K562 (cell line): ENCODE results near the gene TMEM208. TPM values are rescaled to one million over a fixed set of nuclear protein-coding genes. Genes with fewer than 3 reads are reported as not detected.

Source experiments
- POLR2G ChIP-seq: fragments of 200-400 bp; formaldehyde crosslinking; IDR thresholded peaks from 2 replicates; pipeline ENCODE4 v1.6.1; 2017; ENCODE audit warnings: low read depth, mild to moderate bottlenecking, antibody characterized with exemption, low read length, moderate library complexity
- RBFOX2 ChIP-seq: fragments of 200-400 bp; formaldehyde crosslinking; IDR thresholded peaks from 2 replicates; pipeline ENCODE4 v1.6.1; 2017; ENCODE audit warnings: low read depth, mild to moderate bottlenecking, low read length, moderate library complexity
- ZNF165 ChIP-seq: fragments of 250-450 bp; sonication (Bioruptor Pico); IDR thresholded peaks from 2 replicates; pipeline ENCODE4 v1.4.0; 2020; ENCODE audit warnings: borderline replicate concordance
- polyA plus RNA-seq, 8 experiments: library from polyadenylated mRNA; depleted of rRNA in 4 of 8; stranded (reverse) in 5 of 8; unstranded in 3 of 8; fragments of >200 nt; fragmentation: Nextera tagmentation in 2 of 8; fragmentation: Illumina TruSeq in 1 of 8; extraction: Ambion mirVana in 2 of 8; extraction: Trizol in 1 of 8; gene quantifications; 2 replicates each; pipeline versions ENCODE4 v1.2.1 to v1.2.3, GENCODE V29; 2011 to 2014; ENCODE audit warnings: inconsistent platforms in 1 of 8, missing spikeins in 1 of 8
- total RNA-seq, 7 experiments: library from RNA; depleted of rRNA in 6 of 7; stranded (reverse); fragments of >200 nt in 6 of 7; fragmentation: Illumina TruSeq in 2 of 7; extraction: Trizol in 2 of 7; gene quantifications; 2 replicates each; pipeline versions ENCODE4 v1.2.1 to v1.2.3, GENCODE V29; 2011 to 2021; ENCODE audit warnings: low replicate concordance in 1 of 7
- TF ChIP-seq, protein P1 (sequence below): sonication (generic); formaldehyde crosslinking; IDR thresholded peaks from 2 replicates; pipeline ENCODE4 v1.8.1; 2023; ENCODE audit warnings: mild to moderate bottlenecking, missing genetic modification reagents
- TF ChIP-seq, protein P2 (sequence below): fragments of 450-650 bp; IDR thresholded peaks from 2 replicates; pipeline ENCODE4 v1.6.1; 2016
- TF ChIP-seq, protein P3 (sequence below): fragments of 450-650 bp; IDR thresholded peaks from 2 replicates; pipeline ENCODE4 v1.6.1; 2016; ENCODE audit warnings: low read depth, mild to moderate bottlenecking, moderate library complexity

Gene TMEM208
- total and polyA plus RNA-seq, 9 of the 15 experiments (the other 6 are each of a cell fraction or from before 2014, with no cell fraction given), result 31.8 to 239 (median 54.3) TPM

DNA sequence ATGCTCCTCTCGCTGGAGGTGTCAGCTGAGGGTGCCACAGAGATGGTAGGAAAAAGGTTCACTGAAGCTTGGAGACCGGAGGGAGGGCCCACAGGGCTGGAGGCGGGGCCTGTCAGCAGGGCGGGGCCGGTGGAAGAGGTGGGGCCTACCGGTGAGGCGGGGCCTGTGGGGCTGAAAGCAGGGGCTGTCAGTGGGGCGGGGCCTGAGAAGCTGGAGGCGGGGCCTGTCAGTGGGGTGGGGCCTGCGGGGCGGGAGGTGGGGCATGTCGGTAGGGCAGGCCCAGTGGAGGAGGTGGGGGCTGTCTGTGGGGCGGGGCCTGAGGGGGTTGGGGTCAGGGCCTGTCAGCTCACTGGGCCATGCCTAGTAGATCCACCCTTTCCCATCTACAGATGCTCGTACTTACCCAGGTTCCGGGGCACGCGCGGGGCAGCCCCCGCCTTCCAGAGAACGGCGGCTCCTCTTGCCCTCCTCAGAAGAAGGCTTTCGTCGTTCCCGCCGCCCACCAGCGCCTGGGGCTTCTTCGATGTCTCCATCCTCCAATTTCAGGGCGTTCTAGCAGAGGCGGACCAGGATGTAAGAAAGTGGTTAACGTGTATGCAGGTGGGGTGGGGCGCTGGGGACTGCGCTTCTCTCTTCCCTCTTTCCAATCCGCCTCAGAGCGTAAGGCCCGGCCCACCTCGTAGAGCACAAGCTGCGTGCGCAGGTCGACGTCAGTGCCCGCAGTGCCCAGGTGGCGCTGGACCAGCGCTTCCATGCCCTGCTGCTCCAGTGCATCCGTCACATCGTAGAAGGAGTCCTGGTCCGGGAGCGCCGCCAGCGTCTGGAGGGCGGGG lies 9.8 kb downstream of the TMEM208 start (continued):
- TF ChIP-seq, protein P1, sequence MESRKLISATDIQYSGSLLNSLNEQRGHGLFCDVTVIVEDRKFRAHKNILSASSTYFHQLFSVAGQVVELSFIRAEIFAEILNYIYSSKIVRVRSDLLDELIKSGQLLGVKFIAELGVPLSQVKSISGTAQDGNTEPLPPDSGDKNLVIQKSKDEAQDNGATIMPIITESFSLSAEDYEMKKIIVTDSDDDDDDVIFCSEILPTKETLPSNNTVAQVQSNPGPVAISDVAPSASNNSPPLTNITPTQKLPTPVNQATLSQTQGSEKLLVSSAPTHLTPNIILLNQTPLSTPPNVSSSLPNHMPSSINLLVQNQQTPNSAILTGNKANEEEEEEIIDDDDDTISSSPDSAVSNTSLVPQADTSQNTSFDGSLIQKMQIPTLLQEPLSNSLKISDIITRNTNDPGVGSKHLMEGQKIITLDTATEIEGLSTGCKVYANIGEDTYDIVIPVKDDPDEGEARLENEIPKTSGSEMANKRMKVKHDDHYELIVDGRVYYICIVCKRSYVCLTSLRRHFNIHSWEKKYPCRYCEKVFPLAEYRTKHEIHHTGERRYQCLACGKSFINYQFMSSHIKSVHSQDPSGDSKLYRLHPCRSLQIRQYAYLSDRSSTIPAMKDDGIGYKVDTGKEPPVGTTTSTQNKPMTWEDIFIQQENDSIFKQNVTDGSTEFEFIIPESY (CRISPR knock-in tag), result peak; percentile 86
- TF ChIP-seq, protein P2, sequence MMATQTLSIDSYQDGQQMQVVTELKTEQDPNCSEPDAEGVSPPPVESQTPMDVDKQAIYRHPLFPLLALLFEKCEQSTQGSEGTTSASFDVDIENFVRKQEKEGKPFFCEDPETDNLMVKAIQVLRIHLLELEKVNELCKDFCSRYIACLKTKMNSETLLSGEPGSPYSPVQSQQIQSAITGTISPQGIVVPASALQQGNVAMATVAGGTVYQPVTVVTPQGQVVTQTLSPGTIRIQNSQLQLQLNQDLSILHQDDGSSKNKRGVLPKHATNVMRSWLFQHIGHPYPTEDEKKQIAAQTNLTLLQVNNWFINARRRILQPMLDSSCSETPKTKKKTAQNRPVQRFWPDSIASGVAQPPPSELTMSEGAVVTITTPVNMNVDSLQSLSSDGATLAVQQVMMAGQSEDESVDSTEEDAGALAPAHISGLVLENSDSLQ, result peak; percentile 77
- peak; percentile 39 for TF ChIP-seq POLR2G
- TF ChIP-seq, protein P3, sequence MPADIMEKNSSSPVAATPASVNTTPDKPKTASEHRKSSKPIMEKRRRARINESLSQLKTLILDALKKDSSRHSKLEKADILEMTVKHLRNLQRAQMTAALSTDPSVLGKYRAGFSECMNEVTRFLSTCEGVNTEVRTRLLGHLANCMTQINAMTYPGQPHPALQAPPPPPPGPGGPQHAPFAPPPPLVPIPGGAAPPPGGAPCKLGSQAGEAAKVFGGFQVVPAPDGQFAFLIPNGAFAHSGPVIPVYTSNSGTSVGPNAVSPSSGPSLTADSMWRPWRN, result no peak
- TF ChIP-seq RBFOX2, result peak; percentile 25; the same call in 1 of the 2 replicates
- no peak for TF ChIP-seq ZNF165 (CRISPR knock-in tag)
